ENCODE measurements around the gene MACROD2. TPM values are rescaled to one million over a fixed set of nuclear protein-coding genes. Genes with fewer than 3 reads are reported as not detected.

Gene MACROD2
- total RNA-seq, 1 donor from 2014 or later = 47.7 TPM

- FAIRE-seq = no peak
- DNase-seq (ENCODE audit: low spot score in 2 of 2) = no peak
Observed at GRCh38 chr20:14612391-14612790, 617.1 kb downstream of the MACROD2 start.

- no peak for DNase-seq (ENCODE audit: low spot score in 2 of 2)
- no peak for FAIRE-seq
Observed at GRCh38 chr20:14616003-14616402, 620.7 kb downstream of the MACROD2 start.

GRCh38 chr20:14617123-14617522, 621.8 kb downstream of the MACROD2 start:
- FAIRE-seq (no peak), DNase-seq (ENCODE audit: low spot score in 2 of 2) (no peak)

- DNase-seq (ENCODE audit: low spot score in 2 of 2) = no peak
- no peak for FAIRE-seq
Observed at GRCh38 chr20:14619411-14619810, 624.1 kb downstream of the MACROD2 start.

GRCh38 chr20:14622796-14623195, 627.5 kb downstream of the MACROD2 start:
- no peak for DNase-seq (ENCODE audit: low spot score in 2 of 2)
- FAIRE-seq = no peak

- DNase-seq (ENCODE audit: low spot score in 2 of 2) = no peak
- FAIRE-seq = no peak
Observed at GRCh38 chr20:14631011-14631410, 635.7 kb downstream of the MACROD2 start.

GRCh38 chr20:14632906-14633305, 637.6 kb downstream of the MACROD2 start:
- DNase-seq (ENCODE audit: low spot score in 2 of 2) (no peak), FAIRE-seq (no peak)

- FAIRE-seq (no peak), DNase-seq (ENCODE audit: low spot score in 2 of 2) (no peak)
Observed at GRCh38 chr20:14633507-14633906, 638.2 kb downstream of the MACROD2 start.

GRCh38 chr20:14634665-14635064, 639.3 kb downstream of the MACROD2 start:
- FAIRE-seq = no peak

GRCh38 chr20:14637441-14637840, 642.1 kb downstream of the MACROD2 start:
- no peak for FAIRE-seq
- no peak for DNase-seq (ENCODE audit: low spot score in 2 of 2)

More at GRCh38 chr20:14634665-14635064, 639.3 kb downstream of the MACROD2 start:
- no peak for DNase-seq (ENCODE audit: low spot score in 2 of 2)

GRCh38 chr20:14643146-14643545, 647.8 kb downstream of the MACROD2 start:
- DNase-seq (ENCODE audit: low spot score in 2 of 2) (no peak), FAIRE-seq (no peak)

GRCh38 chr20:14643556-14643955, 648.2 kb downstream of the MACROD2 start:
- no peak for DNase-seq (ENCODE audit: low spot score in 2 of 2)
- FAIRE-seq = no peak

GRCh38 chr20:14644306-14645097, 649.2 kb downstream of the MACROD2 start:
- no peak for DNase-seq (ENCODE audit: low spot score in 2 of 2)
- FAIRE-seq = no peak

GRCh38 chr20:14647016-14647415, 651.7 kb downstream of the MACROD2 start:
- DNase-seq (ENCODE audit: low spot score in 2 of 2) (no peak), FAIRE-seq (no peak)

GRCh38 chr20:14649662-14650061, 654.3 kb downstream of the MACROD2 start:
- FAIRE-seq (no peak), DNase-seq (ENCODE audit: low spot score in 2 of 2) (no peak)

- DNase-seq (ENCODE audit: low spot score in 2 of 2) = no peak
- no peak for FAIRE-seq
Observed at GRCh38 chr20:14657266-14658005, 662.1 kb downstream of the MACROD2 start.

- no peak for DNase-seq (ENCODE audit: low spot score in 2 of 2)
- FAIRE-seq = no peak
Observed at GRCh38 chr20:14664101-14664500, 668.8 kb downstream of the MACROD2 start.

GRCh38 chr20:14666696-14667095, 671.4 kb downstream of the MACROD2 start:
- FAIRE-seq = no peak

GRCh38 chr20:14667226-14667625, 671.9 kb downstream of the MACROD2 start:
- no peak for FAIRE-seq

More at GRCh38 chr20:14666696-14667095, 671.4 kb downstream of the MACROD2 start:
- no peak for DNase-seq (ENCODE audit: low spot score in 2 of 2)

GRCh38 chr20:14672066-14672465, 676.8 kb downstream of the MACROD2 start:
- FAIRE-seq = no peak

More at GRCh38 chr20:14667226-14667625, 671.9 kb downstream of the MACROD2 start:
- no peak for DNase-seq (ENCODE audit: low spot score in 2 of 2)

GRCh38 chr20:14673164-14673563, 677.8 kb downstream of the MACROD2 start:
- FAIRE-seq (no peak), DNase-seq (ENCODE audit: low spot score in 2 of 2) (no peak)

More at GRCh38 chr20:14672066-14672465, 676.8 kb downstream of the MACROD2 start:
- DNase-seq (ENCODE audit: low spot score in 2 of 2) = no peak

- no peak for FAIRE-seq
- no peak for DNase-seq (ENCODE audit: low spot score in 2 of 2)
Observed at GRCh38 chr20:14677455-14677854, 682.1 kb downstream of the MACROD2 start.
